GM18519 (cell line): ENCODE data around the gene ZSWIM1.

Source experiments
- ATAC-seq: cut with Tn5 transposase; IDR thresholded peaks from one replicate; pipeline ENCODE4 v1.9.1; 2021; ENCODE audit warnings: mild to moderate bottlenecking, moderate library complexity; ENCODE audit not compliant: unreplicated experiment, low FRiP score

Gene ZSWIM1

DNA sequence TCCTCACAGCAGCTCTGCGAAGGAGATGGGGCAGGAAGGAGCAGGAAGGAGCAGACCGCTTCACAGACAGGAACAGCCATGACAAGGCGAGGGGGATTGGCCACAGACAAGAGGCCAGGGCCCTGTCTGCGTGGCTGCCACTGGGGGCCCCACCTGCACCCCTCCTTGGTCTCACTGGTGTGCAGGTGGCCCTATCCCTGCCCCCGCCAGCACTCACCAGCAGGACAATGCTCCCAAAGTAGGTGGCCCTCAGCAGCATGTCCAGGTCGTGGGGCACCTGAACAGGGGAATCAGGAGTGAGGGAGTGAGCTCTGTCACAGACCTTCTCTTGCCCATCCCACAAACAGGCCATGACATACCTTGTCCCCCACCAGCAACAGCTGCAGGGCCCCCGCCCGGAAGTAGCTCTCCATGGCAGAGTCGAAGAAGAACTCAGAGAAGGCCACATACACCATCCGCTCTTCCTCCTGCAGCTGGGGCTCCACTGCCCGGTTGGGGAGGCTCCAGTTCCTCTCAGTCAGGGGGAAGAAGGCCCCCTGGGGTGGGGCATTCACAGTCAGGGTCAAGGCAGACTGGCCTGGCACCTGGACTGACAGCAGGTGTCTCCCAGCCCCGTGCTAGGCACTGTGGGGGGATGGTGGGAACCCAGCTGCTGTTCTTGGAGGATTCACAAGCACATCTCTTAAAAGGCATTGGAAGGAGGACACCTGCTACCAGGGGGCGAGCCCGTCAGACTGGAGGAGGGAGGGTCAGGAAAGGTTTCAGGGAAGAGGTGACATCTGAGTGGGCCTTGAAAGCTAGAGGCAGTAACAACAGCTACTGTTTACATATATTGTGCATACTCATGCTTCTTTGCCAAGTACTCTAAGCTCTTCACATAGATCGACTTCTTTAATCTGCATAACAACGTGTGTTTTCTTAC is 23.8 kb downstream of the ZSWIM1 start:
- ATAC-seq: no peak

DNA sequence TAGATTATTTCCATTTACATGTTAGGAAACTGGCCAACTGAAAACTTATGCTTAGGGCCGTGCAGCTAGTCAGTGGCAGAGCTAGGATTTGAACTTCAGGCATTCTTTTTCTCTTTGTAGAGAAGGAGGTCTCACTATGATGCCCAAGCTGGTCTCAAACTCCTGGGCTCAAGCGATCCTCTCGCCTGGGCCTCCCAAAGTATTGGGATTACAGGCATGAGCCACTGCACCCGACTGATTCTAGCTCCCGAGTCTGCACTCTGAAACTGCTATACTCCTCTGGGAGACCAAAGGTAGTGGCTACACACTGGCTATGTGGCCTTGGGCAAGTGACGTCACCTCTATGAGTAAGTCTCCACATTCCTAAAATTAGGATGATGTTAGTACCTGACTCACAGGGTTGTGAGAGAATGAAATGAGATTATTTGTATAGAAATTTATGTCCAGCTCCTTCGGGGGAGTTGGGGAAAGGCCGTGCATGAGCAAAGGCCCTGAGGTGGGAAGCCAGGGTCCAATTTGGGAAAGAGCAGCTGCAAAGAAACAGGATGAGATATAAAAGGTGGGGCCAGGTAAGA is 24.6 kb downstream of the ZSWIM1 start:
- ATAC-seq: no peak

DNA sequence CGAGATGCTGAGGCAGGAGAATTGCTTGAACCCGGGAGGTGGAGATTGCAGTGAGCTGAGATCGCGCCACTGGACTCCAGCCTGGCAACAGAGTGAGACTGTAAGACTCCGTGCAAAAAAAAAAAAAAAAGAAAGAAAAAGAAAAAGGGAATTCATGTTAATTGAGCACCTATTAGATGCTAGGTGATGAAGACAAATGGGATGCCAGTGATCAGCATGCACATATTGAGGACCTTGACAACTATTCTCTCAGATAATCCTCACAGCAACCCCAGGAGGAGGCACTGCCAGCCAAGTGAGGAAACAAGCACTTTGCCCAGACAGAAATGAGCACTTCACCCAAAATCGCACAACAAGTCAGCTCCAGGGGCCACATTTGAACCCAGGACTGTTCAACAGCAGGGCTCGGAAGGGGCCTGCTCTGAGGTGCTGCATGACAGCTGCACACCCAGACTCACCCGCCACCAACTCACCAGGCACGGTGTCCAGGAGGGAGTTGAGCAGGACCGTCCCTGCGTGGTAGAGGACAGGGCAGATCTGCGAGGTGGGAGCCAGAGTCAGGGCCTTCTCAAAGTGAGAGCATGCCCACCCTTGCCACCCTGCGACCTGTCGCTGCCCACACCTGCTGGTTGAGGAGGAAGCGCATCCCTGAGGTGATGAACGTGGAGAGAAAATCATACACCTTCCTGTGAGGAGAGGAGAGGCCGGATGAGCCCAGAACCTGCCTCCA is 26.4 kb downstream of the ZSWIM1 start:
- no peak for ATAC-seq

DNA sequence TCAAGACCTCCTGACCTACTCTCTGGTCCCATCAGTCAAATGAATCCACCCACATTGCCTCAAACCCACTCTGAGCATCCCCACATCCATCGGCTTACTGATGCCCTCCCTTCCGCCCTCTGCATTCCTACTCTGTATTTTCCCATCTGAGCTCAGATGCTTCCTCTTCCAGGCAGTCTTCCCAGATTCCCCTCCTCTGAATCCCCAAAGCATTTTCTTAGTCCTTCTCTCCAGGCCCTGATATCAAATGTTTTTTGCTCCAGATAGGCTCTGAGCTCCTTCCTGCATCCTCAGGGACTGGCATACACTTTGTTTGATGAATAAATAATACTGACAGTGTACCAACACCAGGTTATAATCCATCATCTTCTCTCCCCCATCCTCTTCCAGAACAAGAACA is 27.1 kb downstream of the ZSWIM1 start:
- no peak for ATAC-seq

DNA sequence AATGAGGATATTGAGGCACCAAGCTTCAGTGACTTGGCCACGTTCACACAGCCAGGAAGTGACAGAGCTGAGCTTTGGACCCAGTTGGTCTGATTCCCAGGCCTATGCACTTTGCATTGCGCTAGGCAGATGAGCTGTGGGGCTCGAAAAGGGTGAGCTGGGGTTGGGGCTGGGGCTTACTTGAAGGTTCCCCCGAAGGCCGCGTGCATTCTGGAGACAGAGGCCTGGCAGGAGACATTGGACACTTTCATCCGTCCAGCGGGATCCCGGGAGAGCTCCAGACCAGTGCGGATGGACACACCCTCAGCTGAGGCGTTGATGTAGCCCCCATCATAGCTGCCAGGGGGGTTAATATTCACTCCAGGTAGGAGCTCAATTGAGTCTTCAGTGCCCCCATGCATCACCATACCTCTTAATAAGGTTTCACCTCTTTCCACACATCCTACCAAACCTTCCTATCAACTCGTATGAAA is 28.3 kb downstream of the ZSWIM1 start:
- ATAC-seq: no peak

DNA sequence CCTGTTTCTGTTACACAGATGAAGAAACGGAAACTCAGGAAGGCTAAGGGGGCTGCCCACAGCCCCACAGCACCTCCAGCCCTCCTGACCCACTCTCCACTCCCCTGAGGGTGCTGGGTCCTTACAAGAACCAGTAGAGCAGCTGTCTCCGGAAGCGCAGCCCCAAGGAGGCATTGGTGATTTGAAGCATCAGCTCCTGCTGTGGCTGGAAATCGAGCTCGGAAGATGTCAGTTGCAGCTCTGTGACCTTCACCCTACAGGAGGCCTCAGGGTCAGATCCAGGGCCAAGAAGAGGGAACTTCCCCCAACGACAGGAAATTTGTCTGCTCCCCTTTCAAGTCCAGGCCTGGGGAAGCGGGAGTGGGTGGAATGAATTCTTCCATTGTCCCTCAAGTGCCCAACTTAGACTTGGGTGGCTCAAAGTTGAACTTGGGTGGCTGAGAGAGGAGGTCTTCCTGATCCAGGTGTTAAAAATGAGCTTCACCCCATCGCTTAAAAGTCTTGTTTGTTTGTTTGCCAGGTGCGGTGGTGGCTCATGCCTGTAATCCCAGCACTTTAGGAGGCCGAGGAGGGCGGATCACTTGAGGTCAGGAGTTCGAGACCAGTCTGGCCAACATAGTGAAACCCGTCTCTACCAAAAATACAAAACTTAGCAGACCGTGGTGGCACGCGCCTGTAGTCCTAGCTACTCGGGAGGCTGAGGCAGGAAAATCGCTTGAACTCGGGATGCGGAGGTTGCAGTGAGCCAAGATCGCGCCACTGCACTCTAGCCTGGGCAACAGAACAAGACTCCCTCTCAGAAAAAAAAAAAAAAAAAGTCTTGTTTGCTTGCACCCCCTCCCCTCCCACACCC is 29.0 kb downstream of the ZSWIM1 start:
- no peak for ATAC-seq

DNA sequence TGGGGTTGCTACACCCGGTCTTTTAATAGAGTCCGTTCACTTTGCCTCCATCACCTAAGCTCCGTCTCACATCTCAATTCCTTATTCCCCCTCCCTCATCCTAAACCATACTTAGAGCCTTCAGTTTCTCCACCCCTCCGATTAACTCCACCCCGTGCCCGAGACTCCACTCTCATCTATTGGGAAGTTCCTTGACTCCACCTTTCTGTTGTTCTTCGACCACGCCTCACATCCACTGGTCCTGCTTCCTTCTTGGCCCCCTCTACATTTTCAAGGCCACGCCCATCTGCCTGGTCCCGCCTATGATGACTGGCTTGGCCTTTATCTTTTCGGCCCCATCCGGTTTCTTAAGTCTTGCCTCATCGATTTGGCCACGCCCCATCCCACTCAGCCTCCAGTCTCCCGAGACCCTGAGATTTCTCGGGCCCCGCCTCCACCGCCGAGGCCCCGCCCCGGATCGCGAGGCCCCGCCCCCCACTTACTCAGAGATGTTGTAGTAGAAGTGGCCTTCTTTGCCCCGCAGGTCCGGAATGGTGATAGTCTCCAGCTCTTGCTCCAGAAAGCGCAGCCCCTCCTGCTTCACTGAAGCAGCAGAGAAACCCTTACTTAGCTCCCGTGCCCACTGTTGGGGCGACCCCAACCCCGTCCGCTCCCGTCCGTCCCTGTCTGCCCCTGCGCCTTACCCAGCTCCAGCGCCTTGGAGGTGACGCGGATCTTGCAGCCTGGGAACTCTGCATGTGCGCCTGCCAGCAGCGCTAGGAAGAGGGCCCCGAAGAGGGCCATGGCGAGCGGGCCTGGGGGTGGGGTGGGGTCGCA is 29.9 kb downstream of the ZSWIM1 start:
- peak; percentile 76 for ATAC-seq

DNA sequence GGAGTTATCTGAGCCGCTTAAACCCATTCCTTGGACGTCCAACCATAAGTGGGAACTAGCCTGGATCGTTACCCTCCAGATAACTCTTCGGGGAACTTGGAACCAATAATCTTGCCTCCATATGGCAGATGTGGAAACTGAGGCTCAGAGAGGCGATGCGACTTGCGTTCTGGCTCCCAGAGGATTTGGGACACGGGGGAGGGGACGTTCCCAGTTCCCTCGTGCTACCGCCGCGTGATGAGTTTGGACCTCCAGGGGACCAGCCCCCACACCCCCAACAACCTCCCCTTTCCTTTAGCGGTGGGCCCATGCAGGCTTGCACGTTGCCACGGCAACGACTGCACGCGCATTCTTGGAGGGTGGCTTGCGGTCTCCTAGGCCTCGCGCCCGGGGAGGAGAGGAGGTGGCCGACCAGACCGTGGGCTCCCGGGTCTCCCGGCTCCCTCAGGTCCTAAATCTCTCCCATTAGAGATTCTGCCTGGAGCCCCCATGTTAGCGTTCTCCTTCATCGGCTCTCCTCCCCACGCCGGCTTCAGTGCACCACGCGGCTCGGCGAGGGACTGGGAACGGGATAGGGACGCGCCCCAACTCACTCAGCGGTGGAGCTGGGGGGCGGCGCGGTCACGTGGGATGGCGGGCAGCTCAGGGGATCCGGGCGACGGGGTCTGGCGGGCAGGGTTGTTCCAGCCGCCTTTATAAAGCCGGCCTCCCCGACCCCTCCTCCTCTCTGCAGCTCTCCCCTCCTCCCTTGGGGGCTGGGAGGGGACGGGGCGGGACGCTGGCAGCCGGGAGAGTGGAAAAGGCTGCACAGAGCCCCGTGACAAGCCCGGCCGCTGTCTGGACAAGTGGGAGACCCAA is 30.7 kb downstream of the ZSWIM1 start, which contains the start of gene PLTP:
TSS of gene PLTP (minus strand) at position 670 of the 858 bp plus-strand sequence. CDS start 703 bp downstream, outside the sequence.
- no peak for ATAC-seq

DNA sequence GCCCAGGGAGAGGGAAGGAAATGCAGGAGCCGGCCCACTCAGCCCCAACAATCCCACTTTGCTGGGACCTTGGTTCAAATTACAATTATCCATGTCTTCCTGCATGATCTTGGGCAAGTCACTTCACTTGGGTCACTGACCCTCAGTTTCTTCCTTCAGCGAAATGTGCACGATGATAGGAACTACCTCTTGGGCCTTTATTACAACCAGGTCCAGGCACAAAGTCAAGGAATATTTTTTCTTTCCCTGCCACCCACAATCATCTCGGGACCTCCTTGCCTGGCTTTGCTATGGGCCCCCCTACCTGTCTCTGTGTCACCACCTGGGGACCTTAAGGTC is 31.3 kb downstream of the ZSWIM1 start:
- no peak for ATAC-seq

DNA sequence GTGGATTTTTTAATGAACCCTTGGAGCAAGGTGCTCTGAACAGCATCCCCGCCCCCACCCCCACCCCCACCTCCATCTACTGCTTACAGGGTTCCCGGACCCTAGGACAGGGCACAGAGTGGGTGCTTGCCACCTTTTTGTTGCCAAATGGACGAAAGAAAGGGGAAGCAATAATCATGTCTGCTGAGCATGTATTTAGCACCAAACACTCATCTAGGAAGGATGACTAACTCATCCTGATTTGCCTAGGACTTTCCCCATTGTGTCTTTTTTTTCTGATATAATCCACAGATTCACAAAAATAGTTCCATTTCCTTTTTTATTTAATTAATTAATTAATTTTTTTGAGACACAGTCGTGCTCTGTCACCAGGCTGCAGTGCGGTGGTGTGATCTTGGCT is 32.1 kb downstream of the ZSWIM1 start:
- ATAC-seq: no peak

DNA sequence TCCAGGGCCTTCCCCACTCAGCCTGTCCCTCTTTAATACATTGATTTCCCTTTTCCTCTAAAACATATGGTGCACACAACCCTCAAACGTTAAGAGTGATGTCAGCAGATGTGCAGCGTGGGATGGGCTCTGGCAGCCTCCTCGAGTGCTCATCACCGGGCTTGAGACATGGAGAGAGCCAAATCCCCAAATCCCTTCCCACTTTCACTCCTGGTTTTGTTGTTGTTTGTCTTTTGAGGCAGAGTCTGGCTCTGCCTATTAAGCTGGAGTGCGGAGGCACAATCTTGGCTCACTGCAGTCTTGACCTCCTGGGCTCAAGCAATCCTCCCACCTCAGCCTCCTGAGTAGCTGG is 36.7 kb downstream of the ZSWIM1 start:
- ATAC-seq: no peak

DNA sequence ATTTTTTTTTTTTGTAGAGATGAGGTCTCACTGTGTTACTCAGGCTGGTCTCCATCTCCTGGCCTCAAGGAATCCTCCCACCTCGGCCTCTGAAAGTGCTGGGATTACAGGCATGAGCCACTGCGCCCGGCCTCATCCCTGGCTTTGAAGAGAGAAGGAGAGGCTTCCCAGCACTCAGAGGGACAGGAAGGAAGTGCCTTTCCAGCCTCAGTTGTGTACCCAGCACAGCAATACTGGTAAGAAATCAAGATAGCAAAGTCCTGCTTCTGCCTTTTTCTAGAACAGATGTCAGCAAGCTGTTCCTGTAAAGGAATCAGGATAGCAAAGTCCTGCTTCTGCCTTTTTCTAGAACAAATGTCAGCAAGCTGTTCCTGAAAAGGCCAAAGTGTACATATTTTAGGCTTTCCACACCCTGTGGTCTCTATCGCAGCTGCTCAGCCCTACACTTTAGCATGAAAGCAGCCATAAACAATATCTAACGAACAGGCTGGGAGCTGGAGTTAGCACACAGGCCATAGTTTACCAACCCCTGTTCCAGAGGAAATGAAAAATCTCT is 37.2 kb downstream of the ZSWIM1 start:
- no peak for ATAC-seq

DNA sequence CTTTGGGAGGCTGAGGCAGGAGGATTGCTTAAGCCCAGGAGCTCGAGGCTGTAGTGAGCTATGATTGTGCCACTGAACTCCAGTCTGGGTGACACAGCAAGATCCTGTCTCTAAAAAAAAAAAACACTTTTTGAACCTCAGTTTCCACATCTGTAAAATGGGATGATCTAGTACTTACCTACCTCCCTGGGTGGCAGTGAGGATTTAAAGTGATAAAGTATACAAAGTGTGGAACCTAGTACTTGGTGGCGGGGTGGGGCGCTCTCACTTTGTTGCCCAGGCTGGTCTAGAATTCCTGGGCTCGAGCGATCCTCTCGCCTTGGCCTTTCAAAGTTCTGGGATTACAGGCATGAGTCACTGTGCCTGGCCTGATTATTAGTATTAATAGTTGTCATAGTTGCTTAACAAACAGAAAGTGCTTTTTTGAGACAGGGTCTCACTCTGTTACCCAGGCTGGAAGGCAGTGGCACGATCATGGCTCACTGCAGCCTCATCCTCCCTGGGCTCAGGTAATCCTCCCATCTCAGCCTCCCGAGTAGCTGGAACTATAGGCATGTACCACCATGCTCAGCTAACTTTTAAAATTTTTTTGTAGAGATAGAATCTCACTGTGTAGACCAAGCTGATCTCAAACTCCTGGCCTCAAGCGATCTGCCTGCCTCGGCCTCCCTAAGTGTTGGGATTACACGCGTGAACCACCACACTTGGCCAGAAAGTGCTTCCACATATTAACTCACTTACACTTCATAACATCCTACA is 37.9 kb downstream of the ZSWIM1 start:
- no peak for ATAC-seq

DNA sequence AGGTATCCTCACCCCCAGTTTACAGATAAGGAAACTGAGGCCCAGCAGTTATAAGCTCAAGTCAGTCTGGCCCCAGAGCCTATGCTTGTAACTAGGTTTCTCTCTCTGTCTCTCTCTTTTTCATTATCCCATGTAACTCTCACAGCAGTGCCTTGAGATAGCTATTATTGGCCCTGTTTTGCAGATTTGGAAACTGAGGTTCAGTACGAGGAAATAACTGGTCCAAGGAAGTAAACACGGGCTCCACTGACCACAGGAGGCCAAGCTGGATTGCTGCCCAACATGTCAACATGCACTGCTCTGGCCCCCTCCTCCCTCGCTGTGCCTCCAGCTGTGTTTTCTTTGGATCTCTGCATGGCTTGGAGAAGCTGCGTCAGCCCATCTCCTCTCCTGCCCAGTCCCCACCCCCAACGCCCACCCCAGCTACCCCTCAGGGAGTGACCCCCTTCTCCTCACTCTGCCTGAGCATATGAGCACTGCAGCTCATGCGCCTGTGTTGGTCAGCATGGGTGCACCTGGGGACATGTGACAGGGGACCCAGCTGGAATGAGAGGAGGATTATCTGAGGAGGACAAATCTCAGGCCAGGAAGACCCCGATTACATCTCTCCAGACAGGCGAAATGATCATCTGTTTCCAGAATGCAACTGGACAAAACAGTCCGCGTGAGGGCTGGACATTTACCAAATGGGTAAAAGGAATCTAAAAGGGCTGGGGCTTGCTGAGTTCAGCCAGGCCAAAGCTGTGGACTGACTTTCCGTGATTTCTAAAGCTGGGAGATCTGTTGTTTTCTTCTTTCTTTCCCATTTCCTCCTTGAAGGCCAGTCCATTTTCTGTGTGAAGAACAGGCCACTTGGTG is 38.7 kb downstream of the ZSWIM1 start:
- ATAC-seq: no peak

DNA sequence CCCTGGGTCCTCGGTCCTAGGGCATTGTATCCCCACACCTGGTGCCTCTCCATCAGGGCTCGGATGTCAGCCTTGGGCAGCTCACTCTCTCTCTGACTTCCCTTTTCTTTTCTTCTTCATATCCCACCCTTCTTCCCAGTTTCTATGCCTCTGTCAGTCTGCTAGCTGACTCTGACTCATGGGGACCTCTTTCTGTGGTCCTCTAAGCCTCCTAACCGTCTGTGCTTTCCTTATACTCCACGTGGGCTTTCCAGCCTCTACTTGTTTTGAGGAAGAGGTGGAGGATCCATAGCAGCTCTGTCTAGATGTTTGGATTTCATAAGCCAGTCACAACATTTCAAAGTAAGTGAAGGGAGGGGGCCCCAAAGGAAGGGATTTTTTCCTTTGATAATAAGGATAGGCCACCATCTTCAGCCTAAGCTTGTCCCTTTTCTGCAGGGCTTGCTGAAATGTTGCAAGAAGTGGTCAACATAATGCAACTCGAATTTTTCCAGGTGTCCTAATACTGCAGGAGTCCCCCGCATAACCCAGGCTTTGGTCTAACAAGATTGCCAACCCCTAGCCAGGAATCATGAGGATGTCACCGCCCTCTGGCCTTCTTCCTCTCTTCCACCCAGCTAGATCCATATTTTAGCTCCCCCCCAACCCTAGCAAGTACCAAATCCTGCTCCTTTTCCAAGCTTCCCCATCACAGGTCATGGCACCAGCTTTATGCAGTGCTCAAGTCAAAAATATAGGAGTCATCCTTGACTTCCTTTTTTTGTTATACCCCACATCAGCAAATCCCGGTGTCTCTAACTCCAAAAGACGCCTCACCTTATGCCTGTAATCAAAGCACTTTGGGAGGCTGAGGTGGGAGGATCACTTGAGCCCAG is 39.7 kb downstream of the ZSWIM1 start:
- no peak for ATAC-seq
